DND-41 (cell line): Measurements from ENCODE around the gene HPCAL1.
"Not testable (repeated sequence)": the region's sequence is repeated elsewhere in the genome, so short reads cannot be mapped to it uniquely, and the experiment has no call there.

Source experiments
- ATAC-seq: fragments of 200-7000 bp; cut with Tn5 transposase; 3 replicates; pipeline ENCODE4 v1.9.1; 2021; ENCODE audit warnings: low read depth; ENCODE audit not compliant: insufficient read depth
- DNase-seq: peaks from one replicate; pipeline ENCODE4 v3.0.0-alpha.2; 2020
- H2AFZ ChIP-seq: 2 replicates; pipeline ENCODE4 v1.6.0; 2012; ENCODE audit warnings: low read depth, low read length
- H3K27ac ChIP-seq: 2 replicates; pipeline ENCODE4 v1.5.1; 2012; ENCODE audit warnings: low read length, inconsistent platforms
- H3K27me3 ChIP-seq: fragments of 200-600 bp; sonication (generic); 2 replicates; pipeline ENCODE4 v1.6.0; 2012; ENCODE audit warnings: low read length, mild to moderate bottlenecking, inconsistent platforms; ENCODE audit not compliant: insufficient read depth, poor library complexity
- H3K36me3 ChIP-seq: 2 replicates; pipeline ENCODE4 v1.5.1; 2012; ENCODE audit warnings: low read length, inconsistent platforms; ENCODE audit not compliant: insufficient read depth
- H3K4me1 ChIP-seq: 2 replicates; pipeline ENCODE4 v1.5.1; 2012; ENCODE audit warnings: mild to moderate bottlenecking, low read length; ENCODE audit not compliant: insufficient read depth
- H3K4me2 ChIP-seq: 2 replicates; pipeline ENCODE4 v1.6.0; 2012; ENCODE audit warnings: mild to moderate bottlenecking, moderate library complexity, low read length, inconsistent platforms; ENCODE audit not compliant: insufficient read depth
- H3K4me3 ChIP-seq, 2 experiments: fragments of 200-600 bp in 1 of 2; shearing (Covaris generic) in 1 of 2; 2 replicates each; pipeline ENCODE4 v1.5.1; 2012 to 2016; ENCODE audit warnings: inconsistent platforms in 2 of 2, low read length in 2 of 2, mild to moderate bottlenecking in 2 of 2, low read depth in 1 of 2, moderate library complexity in 1 of 2
- H3K79me2 ChIP-seq: 2 replicates; pipeline ENCODE4 v1.6.0; 2012; ENCODE audit warnings: low read length, inconsistent platforms; ENCODE audit not compliant: insufficient read depth
- H3K9ac ChIP-seq: 2 replicates; pipeline ENCODE4 v1.6.0; 2012; ENCODE audit warnings: low read depth, mild to moderate bottlenecking, inconsistent platforms, low read length, moderate library complexity
- H3K9me3 ChIP-seq: 2 replicates; pipeline ENCODE4 v1.5.1; 2012; ENCODE audit warnings: low read length, moderate library complexity, mild to moderate bottlenecking, inconsistent platforms; ENCODE audit not compliant: insufficient read depth, severe bottlenecking
- H4K20me1 ChIP-seq: 2 replicates; pipeline ENCODE4 v1.6.0; 2012; ENCODE audit warnings: low read length; ENCODE audit not compliant: insufficient read depth
- CTCF ChIP-seq: IDR thresholded peaks from 2 replicates; pipeline ENCODE4 v1.5.1; 2012; ENCODE audit warnings: borderline replicate concordance, low read length, moderate library complexity, mild to moderate bottlenecking; ENCODE audit not compliant: poor library complexity, severe bottlenecking; ENCODE audit errors: extremely low read depth
- EZH2 ChIP-seq: IDR thresholded peaks from 3 replicates; pipeline ENCODE4 v1.6.1; 2012; ENCODE audit warnings: borderline replicate concordance, low read depth, mild to moderate bottlenecking, moderate library complexity, low read length, inconsistent platforms; ENCODE audit not compliant: severe bottlenecking

The HPCAL1 gene

GRCh38 chr2:10297191-10297830 is 5.4 kb upstream of the HPCAL1 start:
- TF ChIP-seq EZH2 (no peak), CTCF (no peak)
- ATAC-seq (no peak), DNase-seq (no peak)
- Histone ChIP-seq H4K20me1 (no peaks in the 10 kb centered on the region), H3K9ac (no peak overlapping the region), H3K79me2 (no peaks in the 10 kb centered on the region), H3K9me3 (peaks cover 10% of the 10 kb centered on the region), H2AFZ (no peak overlapping the region), H3K4me1 (peaks cover 12% of the 10 kb centered on the region), H3K4me3 (no peak overlapping the region), H3K27ac (no peak overlapping the region), H3K4me2 (no peak overlapping the region), H3K36me3 (no peaks in the 10 kb centered on the region), H3K27me3 (no peaks in the 10 kb centered on the region)

GRCh38 chr2:10297959-10298531 is 4.7 kb upstream of the HPCAL1 start:
- H3K27ac ChIP-seq: no peak overlapping the region
- H3K9ac ChIP-seq: no peak overlapping the region
- ATAC-seq: no peak
- peaks cover 15% of the 10 kb centered on the region for H3K4me1 ChIP-seq
- peaks cover 10% of the 10 kb centered on the region for H3K9me3 ChIP-seq
- no peaks in the 10 kb centered on the region for H3K36me3 ChIP-seq
- H3K4me2 ChIP-seq: no peak overlapping the region
- peaks cover under 1% of the 10 kb centered on the region; the same call in 1 of the 2 replicates for H4K20me1 ChIP-seq
- no peak overlapping the region for H3K4me3 ChIP-seq
- no peak overlapping the region for H2AFZ ChIP-seq
- no peaks in the 10 kb centered on the region for H3K79me2 ChIP-seq
- TF ChIP-seq EZH2 (no peak), CTCF (no peak)
- peak; percentile 55 for DNase-seq
- peaks cover 3% of the 10 kb centered on the region for H3K27me3 ChIP-seq

GRCh38 chr2:10298777-10299176 is 3.9 kb upstream of the HPCAL1 start:
- not testable (repeated sequence) for H3K9me3 ChIP-seq, H4K20me1 ChIP-seq, H3K4me3 ChIP-seq, H3K36me3 ChIP-seq, H3K27ac ChIP-seq, H3K79me2 ChIP-seq, DNase-seq, H3K4me2 ChIP-seq, H3K9ac ChIP-seq, ATAC-seq, H2AFZ ChIP-seq
- Histone ChIP-seq H3K4me1 (peaks cover 22% of the 10 kb centered on the region), H3K27me3 (peaks cover 10% of the 10 kb centered on the region)

DNA sequence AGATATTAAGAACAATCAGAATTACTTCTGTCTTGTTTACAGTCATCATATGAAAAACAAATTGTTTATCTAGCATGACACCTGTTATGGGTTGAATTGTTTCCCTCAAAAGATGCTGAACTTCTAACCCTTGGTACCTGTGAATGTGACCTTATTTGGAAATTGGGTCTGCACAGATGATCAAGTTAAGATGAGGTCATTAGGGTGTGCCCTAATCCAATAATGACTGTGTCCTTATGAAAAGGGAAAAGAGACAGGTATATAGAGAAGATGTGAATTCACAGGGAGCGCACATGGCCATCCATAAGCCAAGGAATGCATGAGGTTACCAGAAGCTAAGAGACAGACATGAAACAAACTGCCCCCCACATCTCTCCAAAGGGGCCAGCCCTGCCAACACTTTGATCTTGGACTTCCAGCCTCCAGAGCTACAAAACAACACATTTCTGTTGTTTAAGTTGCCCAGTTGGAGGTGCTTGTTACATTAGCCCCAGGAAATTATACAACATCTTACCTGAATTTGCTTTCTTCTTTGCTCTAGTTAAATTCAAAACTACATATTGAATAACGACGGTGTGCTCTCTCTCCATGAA is 2.3 kb upstream of the HPCAL1 start:
- Histone ChIP-seq H3K79me2 (no peaks in the 10 kb centered on the region), H2AFZ (no peak overlapping the region), H3K27me3 (peaks cover 22% of the 10 kb centered on the region), H3K4me1 (peaks cover 38% of the 10 kb centered on the region), H3K4me2 (no peak overlapping the region), H3K9me3 (no peaks in the 10 kb centered on the region), H3K4me3 (no peak overlapping the region), H3K27ac (no peak overlapping the region), H4K20me1 (peaks cover 21% of the 10 kb centered on the region), H3K36me3 (no peaks in the 10 kb centered on the region), H3K9ac (no peak overlapping the region)
- ATAC-seq (no peak), DNase-seq (no peak)
- no peak for TF ChIP-seq CTCF
- no peak for TF ChIP-seq EZH2
